ENCODE data around the gene PLA2G4D. TPM values are rescaled to one million over a fixed set of nuclear protein-coding genes. Genes with fewer than 3 reads are reported as not detected.

The PLA2G4D gene
- total RNA-seq, 1 donor from 2014 or later: not detected

DNA sequence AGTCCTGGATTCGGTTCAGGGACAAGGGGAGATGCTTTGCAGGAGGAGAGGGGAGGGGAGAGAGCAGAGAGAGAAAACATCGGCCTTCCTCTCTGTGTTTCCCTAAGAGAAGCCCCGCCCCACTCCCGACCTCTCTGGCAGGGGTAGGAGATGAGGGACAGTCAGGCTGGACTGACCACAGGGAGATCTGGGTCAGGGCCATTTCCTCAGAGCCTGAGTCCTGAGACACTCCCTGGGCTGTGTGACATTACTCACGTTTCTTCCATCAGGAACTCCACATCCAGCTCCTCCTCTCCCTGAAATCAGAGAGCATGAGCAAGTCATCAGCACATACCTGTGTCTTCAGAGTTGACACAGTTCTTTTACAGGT is 9.1 kb downstream of the PLA2G4D start:
- H3K27me3 ChIP-seq (ENCODE audit: control insufficient read depth in 3 of 3, insufficient read depth in 3 of 3, low read length in 3 of 3): peaks cover 4 to 27% (median 20%) of the 10 kb centered on the region in 3 donors

DNA sequence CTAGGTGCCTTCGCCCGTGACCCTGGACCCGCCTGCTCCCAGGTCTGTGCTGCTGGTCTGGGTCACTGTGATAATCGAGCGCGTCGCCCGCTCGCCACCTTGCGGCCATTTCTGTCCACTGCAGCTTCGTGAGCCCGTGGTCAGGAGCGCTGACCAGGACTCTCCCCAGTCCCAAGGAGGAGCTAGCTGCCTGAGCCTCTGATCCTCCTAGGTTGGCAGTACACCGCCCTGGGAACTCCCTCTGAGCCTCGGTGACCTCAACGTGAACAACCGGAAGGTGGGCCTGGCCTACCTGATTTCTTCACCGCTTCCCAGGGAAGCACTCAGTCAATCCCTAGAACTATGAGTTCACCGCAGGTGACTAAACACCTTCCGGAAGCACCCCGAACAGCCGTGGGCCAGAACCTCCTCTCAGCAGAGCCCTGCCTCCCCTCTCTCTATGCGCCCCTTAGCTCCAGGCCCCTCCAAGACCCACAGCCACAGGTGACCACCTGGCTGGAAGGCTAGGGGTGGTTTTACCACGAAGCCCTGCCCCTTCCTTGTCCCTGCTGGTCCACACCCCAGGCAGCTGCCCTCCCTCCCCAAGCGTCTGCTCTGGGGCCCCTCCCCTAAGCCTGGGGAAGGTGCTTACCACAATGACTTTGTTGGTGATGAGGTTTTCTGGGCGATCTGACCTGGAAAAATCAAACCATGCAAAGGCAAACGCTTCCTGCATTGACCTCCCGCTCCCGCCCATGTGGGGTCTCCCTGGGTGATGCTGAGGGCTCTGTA is 9.7 kb downstream of the PLA2G4D start:
- Histone ChIP-seq H3K27ac (ENCODE audit: low read depth, low read length) (no peak overlapping the region), H3K36me3 (ENCODE audit: control insufficient read depth in 3 of 3, insufficient read depth in 3 of 3, low read length in 3 of 3) (no peaks in the 10 kb centered on the region), H3K4me3 (ENCODE audit: low read length in 3 of 3) (no peak overlapping the region), H3K4me1 (ENCODE audit: control insufficient read depth in 3 of 3, insufficient read depth in 3 of 3, low read length in 3 of 3) (peaks cover 0 to 9% (median 7%) of the 10 kb centered on the region in 3 donors), H3K9ac (ENCODE audit: low read depth in 1 of 3, low read length in 3 of 3) (no peak overlapping the region), H3K9me3 (ENCODE audit: control insufficient read depth in 3 of 3, low read length in 3 of 3) (no peaks in the 10 kb centered on the region), H3K27me3 (ENCODE audit: control insufficient read depth in 3 of 3, insufficient read depth in 3 of 3, low read length in 3 of 3) (peaks cover 4 to 28% (median 20%) of the 10 kb centered on the region in 3 donors)

More for the DNA sequence above, 9.1 kb downstream of the PLA2G4D start:
- no peak overlapping the region for H3K27ac ChIP-seq (ENCODE audit: low read depth, low read length)
- no peaks in the 10 kb centered on the region for H3K9me3 ChIP-seq (ENCODE audit: control insufficient read depth in 3 of 3, low read length in 3 of 3)
- no peaks in the 10 kb centered on the region for H3K36me3 ChIP-seq (ENCODE audit: control insufficient read depth in 3 of 3, insufficient read depth in 3 of 3, low read length in 3 of 3)
- no peak overlapping the region for H3K9ac ChIP-seq (ENCODE audit: low read depth in 1 of 3, low read length in 3 of 3)
- no peak overlapping the region for H3K4me3 ChIP-seq (ENCODE audit: low read length in 3 of 3)
- H3K4me1 ChIP-seq (ENCODE audit: control insufficient read depth in 3 of 3, insufficient read depth in 3 of 3, low read length in 3 of 3): peaks cover 0 to 9% (median 7%) of the 10 kb centered on the region in 3 donors

DNA sequence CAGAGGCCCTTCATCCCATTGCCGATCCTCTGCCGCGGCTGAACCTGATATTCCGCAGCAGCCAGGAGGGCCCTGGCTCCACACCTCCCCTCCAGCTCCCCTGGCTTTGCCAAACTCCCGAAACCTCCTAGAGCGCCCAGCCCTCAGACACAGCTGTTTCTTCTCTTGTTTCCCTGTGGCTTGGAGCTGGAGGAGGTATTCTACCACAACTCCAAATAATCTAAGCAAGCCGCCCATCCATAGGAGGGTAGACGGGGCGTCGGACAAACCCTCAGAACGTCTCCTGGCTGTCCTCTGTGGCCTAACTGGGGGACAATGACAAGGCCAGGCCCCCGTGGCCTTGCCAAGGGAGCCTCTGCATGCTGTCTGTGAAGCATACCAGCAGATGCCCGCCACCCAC is 10.4 kb downstream of the PLA2G4D start:
- Histone ChIP-seq H3K9me3 (ENCODE audit: control insufficient read depth in 3 of 3, low read length in 3 of 3) (no peaks in the 10 kb centered on the region), H3K4me1 (ENCODE audit: control insufficient read depth in 3 of 3, insufficient read depth in 3 of 3, low read length in 3 of 3) (peaks cover 0 to 9% (median 7%) of the 10 kb centered on the region in 3 donors), H3K27me3 (ENCODE audit: control insufficient read depth in 3 of 3, insufficient read depth in 3 of 3, low read length in 3 of 3) (peaks cover 4 to 29% (median 20%) of the 10 kb centered on the region in 3 donors), H3K36me3 (ENCODE audit: control insufficient read depth in 3 of 3, insufficient read depth in 3 of 3, low read length in 3 of 3) (no peaks in the 10 kb centered on the region), H3K9ac (ENCODE audit: low read depth in 1 of 3, low read length in 3 of 3) (no peak overlapping the region), H3K4me3 (ENCODE audit: low read length in 3 of 3) (no peak overlapping the region), H3K27ac (ENCODE audit: low read depth, low read length) (no peak overlapping the region)

DNA sequence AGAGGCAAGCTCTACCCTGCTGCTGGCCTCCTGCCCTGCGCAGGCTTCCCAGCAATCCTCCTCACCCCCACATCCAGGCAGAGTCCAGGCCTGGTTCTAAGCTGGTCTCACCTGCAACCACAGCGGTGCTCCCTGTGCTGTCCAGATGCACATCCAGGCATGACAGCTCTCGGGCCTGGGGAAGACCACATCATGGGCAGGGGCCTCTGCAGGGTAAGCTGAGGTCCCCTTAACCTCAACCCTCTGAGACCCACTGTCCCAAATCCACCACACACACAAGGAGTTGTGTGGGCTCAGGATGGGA is 10.8 kb downstream of the PLA2G4D start:
- Histone ChIP-seq H3K4me3 (ENCODE audit: low read length in 3 of 3) (no peak overlapping the region), H3K27me3 (ENCODE audit: control insufficient read depth in 3 of 3, insufficient read depth in 3 of 3, low read length in 3 of 3) (peaks cover 4 to 28% (median 20%) of the 10 kb centered on the region in 3 donors), H3K4me1 (ENCODE audit: control insufficient read depth in 3 of 3, insufficient read depth in 3 of 3, low read length in 3 of 3) (peaks cover 0 to 9% (median 7%) of the 10 kb centered on the region in 3 donors), H3K27ac (ENCODE audit: low read depth, low read length) (no peak overlapping the region), H3K9ac (ENCODE audit: low read depth in 1 of 3, low read length in 3 of 3) (no peak overlapping the region), H3K36me3 (ENCODE audit: control insufficient read depth in 3 of 3, insufficient read depth in 3 of 3, low read length in 3 of 3) (no peaks in the 10 kb centered on the region), H3K9me3 (ENCODE audit: control insufficient read depth in 3 of 3, low read length in 3 of 3) (no peaks in the 10 kb centered on the region)

DNA sequence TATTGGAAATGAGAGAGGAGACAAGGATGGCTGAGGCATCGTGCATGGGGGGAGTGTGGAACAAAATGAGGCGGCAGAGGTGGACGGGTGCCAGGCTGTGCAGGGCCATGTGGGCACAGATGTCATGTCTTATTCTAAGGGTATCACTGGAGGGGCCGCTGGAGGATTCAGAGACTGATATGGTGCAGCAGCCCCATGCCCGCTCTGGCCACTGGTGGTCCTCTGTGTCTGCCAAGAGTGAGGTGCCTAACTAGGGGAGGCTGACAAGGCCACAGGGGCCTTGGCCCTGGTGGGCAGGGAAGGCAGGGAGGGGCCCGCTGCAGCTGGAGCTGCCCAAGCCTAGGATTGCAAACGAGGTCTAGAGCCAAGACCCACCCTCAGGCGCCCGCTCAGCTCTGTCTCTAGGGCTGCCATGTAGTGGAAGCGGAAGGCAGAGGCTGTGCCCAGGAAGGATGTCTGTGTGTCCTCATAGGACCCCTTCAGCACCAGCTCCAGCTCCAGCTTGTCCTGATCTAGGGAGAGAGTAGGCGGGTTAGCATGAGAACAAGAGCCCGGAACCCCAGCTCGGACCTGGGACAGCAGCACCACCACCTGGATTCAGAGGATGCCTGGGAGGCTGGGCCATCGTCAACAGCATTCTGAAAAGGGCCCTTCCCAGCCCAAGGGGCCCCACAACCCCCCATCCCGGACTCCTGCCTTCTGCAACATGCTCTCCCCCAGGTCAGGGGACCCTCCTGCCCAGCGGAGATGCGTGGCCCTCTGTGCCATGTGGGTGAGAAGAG is 11.3 kb downstream of the PLA2G4D start:
- peaks cover 4 to 26% (median 17%) of the 10 kb centered on the region in 3 donors for H3K27me3 ChIP-seq (ENCODE audit: control insufficient read depth in 3 of 3, insufficient read depth in 3 of 3, low read length in 3 of 3)
- no peaks in the 10 kb centered on the region for H3K9me3 ChIP-seq (ENCODE audit: control insufficient read depth in 3 of 3, low read length in 3 of 3)
- no peak overlapping the region for H3K27ac ChIP-seq (ENCODE audit: low read depth, low read length)
- peaks cover 0 to 9% (median 7%) of the 10 kb centered on the region in 3 donors for H3K4me1 ChIP-seq (ENCODE audit: control insufficient read depth in 3 of 3, insufficient read depth in 3 of 3, low read length in 3 of 3)
- no peak overlapping the region for H3K9ac ChIP-seq (ENCODE audit: low read depth in 1 of 3, low read length in 3 of 3)
- no peak overlapping the region for H3K4me3 ChIP-seq (ENCODE audit: low read length in 3 of 3)
- H3K36me3 ChIP-seq (ENCODE audit: control insufficient read depth in 3 of 3, insufficient read depth in 3 of 3, low read length in 3 of 3): no peaks in the 10 kb centered on the region

DNA sequence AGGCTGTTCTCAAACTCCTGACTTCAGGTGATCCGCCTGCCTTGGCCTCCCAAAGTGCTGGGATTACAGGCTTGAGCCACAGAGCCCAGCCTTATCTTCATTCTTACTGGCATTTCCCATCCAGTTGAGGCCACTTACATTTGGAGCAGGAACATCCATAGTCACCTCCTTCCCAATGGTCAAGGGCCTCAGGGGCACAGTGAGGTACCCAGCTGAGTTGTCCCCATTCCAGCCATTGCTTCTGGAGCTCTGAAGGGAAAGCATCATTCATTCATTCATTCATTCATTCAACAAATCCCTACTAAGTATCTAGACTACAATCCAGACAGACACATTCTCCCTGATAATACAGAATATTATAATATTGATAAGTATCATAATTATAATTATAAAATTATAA is 12.2 kb downstream of the PLA2G4D start:
- Histone ChIP-seq H3K36me3 (ENCODE audit: control insufficient read depth in 3 of 3, insufficient read depth in 3 of 3, low read length in 3 of 3) (no peaks in the 10 kb centered on the region), H3K9me3 (ENCODE audit: control insufficient read depth in 3 of 3, low read length in 3 of 3) (no peaks in the 10 kb centered on the region), H3K27me3 (ENCODE audit: control insufficient read depth in 3 of 3, insufficient read depth in 3 of 3, low read length in 3 of 3) (peaks cover 4 to 22% (median 17%) of the 10 kb centered on the region in 3 donors), H3K9ac (ENCODE audit: low read depth in 1 of 3, low read length in 3 of 3) (no peak overlapping the region), H3K4me3 (ENCODE audit: low read length in 3 of 3) (no peak overlapping the region), H3K4me1 (ENCODE audit: control insufficient read depth in 3 of 3, insufficient read depth in 3 of 3, low read length in 3 of 3) (peaks cover 0 to 9% (median 7%) of the 10 kb centered on the region in 3 donors), H3K27ac (ENCODE audit: low read depth, low read length) (no peak overlapping the region)

DNA sequence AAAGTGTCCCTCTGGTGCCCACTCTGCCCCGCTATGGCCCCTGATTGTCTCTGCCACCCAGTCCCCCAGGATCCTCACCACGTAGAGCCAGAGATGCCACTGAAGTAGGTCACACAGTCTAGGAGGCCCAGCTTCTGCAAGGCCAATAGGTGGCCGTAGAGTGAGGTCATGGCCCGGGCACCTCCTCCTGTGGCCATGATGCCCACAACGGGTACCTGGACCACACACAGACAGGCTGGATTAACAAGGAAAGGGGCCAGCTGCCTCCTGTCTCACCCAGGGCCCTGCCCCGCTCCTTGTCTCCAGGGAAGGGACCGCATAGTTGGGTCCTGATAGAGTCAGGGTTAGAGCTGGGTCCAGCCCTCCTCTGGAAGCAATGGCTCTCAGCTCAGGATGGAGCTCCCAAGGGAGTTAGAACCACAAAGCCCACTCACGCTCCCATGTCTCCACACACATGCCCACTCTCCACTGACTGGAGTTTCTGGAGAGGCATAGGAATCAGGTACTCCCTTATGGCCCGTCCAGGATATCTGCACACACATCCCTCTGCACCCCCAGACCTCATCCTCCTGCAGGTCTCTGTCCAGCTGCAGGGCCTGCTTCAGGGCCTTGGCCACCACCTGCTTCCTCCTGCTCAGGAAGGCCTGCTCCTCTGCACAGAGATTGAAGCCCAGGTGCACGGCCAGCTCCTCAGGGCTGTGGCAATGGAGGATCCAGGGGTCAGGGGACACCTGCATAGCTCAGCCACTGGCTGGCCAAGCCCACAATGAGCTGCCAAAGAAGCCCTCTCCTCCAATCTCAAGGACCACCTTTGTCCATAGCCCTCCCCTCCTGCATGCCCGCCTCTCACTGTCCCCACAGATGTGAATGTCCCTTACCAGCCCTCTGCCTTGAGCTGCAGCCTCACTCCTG is 13.2 kb downstream of the PLA2G4D start:
- H3K36me3 ChIP-seq (ENCODE audit: control insufficient read depth in 3 of 3, insufficient read depth in 3 of 3, low read length in 3 of 3): no peaks in the 10 kb centered on the region

DNA sequence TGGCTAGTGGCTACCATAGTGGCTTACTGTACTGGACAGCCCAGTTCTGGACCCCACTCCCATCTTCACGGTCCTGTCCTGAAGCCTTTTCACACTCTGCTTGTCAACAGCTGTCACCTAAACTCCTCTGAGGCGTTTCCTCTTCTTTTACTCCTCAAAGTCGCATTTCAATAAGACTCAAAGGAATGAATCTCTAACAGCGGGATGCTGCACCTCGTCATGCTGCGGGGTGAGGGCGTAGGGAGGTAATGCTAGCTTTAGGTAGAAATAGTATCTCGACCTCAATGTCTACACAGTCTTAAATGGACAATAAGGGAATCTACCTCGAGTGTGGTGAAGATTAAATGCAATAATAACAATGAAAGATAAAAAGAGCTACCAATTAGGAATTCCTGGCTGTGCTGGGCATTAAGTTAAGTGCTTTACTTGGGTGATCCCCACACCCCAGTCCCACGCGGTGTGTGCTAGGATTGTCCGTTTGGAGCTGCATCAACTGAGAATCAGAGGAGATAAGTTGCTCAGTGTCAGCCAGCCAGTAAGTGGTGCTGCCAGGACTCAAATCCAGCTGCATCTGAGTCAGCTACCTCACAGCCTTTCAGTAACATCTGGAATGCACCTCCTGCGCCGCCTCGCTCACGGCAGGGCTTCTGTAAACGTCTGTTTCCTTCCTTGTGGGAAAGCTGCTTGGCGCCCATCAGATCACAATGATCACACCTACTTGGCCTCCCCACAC is 14.0 kb downstream of the PLA2G4D start:
- Histone ChIP-seq H3K36me3 (ENCODE audit: control insufficient read depth in 3 of 3, insufficient read depth in 3 of 3, low read length in 3 of 3) (no peaks in the 10 kb centered on the region), H3K9me3 (ENCODE audit: control insufficient read depth in 3 of 3, low read length in 3 of 3) (no peaks in the 10 kb centered on the region), H3K4me3 (ENCODE audit: low read length in 3 of 3) (no peak overlapping the region), H3K9ac (ENCODE audit: low read depth in 1 of 3, low read length in 3 of 3) (no peak overlapping the region), H3K4me1 (ENCODE audit: control insufficient read depth in 3 of 3, insufficient read depth in 3 of 3, low read length in 3 of 3) (peaks cover 0 to 9% (median 7%) of the 10 kb centered on the region in 3 donors), H3K27me3 (ENCODE audit: control insufficient read depth in 3 of 3, insufficient read depth in 3 of 3, low read length in 3 of 3) (peaks cover 4 to 22% (median 17%) of the 10 kb centered on the region in 3 donors), H3K27ac (ENCODE audit: low read depth, low read length) (no peak overlapping the region)

More for the DNA sequence above, 13.2 kb downstream of the PLA2G4D start:
- Histone ChIP-seq H3K4me1 (ENCODE audit: control insufficient read depth in 3 of 3, insufficient read depth in 3 of 3, low read length in 3 of 3) (peaks cover 0 to 9% (median 7%) of the 10 kb centered on the region in 3 donors), H3K27me3 (ENCODE audit: control insufficient read depth in 3 of 3, insufficient read depth in 3 of 3, low read length in 3 of 3) (peaks cover 4 to 22% (median 17%) of the 10 kb centered on the region in 3 donors), H3K27ac (ENCODE audit: low read depth, low read length) (no peak overlapping the region), H3K9ac (ENCODE audit: low read depth in 1 of 3, low read length in 3 of 3) (no peak overlapping the region), H3K9me3 (ENCODE audit: control insufficient read depth in 3 of 3, low read length in 3 of 3) (no peaks in the 10 kb centered on the region), H3K4me3 (ENCODE audit: low read length in 3 of 3) (no peak overlapping the region)

DNA sequence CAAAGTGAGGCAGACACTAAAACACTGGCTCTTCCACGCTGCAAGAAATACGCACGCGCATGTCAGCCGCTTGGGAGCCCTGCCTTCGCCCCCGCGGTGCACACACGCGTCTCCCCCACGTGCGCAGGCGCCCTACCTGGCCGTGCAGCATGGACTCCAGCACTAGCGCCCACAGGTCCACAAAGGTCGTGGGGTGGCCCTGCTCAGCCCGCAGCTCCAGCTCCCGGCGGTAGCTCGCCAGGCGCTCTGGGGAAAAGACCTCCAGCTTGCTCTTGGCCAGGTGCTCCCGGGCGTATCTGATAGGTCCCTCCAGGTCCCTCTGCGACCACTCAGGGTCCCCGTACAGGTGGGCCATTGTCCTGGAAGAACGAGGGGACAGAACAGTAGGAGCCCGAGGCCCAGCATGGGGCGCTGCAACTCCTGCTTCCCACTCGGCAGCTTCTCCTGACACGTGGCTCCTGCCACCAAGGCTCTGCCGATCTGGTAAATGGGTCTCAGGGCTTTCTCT is 14.9 kb downstream of the PLA2G4D start:
- no peaks in the 10 kb centered on the region for H3K9me3 ChIP-seq (ENCODE audit: control insufficient read depth in 3 of 3, low read length in 3 of 3)
- H3K27me3 ChIP-seq (ENCODE audit: control insufficient read depth in 3 of 3, insufficient read depth in 3 of 3, low read length in 3 of 3): peaks cover 4 to 16% (median 13%) of the 10 kb centered on the region in 3 donors
- H3K36me3 ChIP-seq (ENCODE audit: control insufficient read depth in 3 of 3, insufficient read depth in 3 of 3, low read length in 3 of 3): no peaks in the 10 kb centered on the region
- no peak overlapping the region for H3K4me3 ChIP-seq (ENCODE audit: low read length in 3 of 3)
- H3K27ac ChIP-seq (ENCODE audit: low read depth, low read length): no peak overlapping the region
- H3K9ac ChIP-seq (ENCODE audit: low read depth in 1 of 3, low read length in 3 of 3): no peak overlapping the region
- peaks cover 0 to 5% (median 4%) of the 10 kb centered on the region in 3 donors for H3K4me1 ChIP-seq (ENCODE audit: control insufficient read depth in 3 of 3, insufficient read depth in 3 of 3, low read length in 3 of 3)

All from skeletal muscle tissue (tissue), 4 donors.